HK-2 (cell line): ENCODE data around the gene MRPS18C.
"Not testable (repeated sequence)": the region's sequence is repeated elsewhere in the genome, so short reads cannot be mapped to it uniquely, and the experiment has no call there.

Experiments
- DNase-seq: peaks from one replicate; pipeline ENCODE4 v3.0.0-alpha.2; 2018; ENCODE audit not compliant: unreplicated experiment

MRPS18C gene

GRCh38 chr4:83496085-83496917 is 40.4 kb downstream of the MRPS18C start:
- not testable (repeated sequence) for DNase-seq

DNA sequence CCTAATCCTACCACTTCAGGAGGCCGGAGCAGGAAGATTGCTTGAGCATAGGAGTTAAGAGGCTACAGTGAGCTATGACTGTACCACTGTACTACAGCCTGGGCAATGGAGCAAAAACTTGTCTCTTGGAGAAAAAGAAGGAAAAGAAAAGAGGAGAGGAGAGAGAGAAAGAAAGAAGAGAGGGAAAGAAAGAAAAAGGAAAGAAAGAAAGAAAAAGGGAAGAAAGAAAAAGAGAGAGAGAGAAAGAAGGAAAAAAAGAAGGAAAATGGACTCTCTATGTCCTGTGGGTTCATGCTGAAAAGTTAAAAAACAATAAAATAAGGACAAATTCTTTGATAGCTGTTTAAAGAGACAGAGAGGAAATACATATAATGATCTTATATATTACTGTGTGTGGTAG is 42.3 kb downstream of the MRPS18C start:
- no peak for DNase-seq

DNA sequence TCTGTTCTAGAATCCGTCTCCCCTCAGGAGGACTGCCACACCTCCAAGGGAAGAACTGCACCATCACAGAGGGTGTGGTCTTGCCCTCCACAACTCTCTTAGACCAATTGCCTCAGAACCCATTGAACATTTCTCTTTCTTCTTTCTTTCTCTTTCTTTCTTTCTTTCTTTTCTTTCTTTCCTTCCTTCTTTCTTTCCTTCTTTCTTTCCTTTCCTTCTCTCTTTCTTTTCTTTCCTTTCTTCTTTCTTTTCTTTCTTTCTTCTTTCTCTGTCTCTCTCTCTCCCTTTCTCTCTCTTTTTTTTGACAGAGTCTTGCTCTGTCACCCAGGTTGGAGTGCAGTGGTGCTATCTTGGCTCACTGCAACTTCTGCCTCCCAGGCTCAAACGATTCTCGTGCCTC is 45.8 kb downstream of the MRPS18C start:
- DNase-seq = not testable (repeated sequence)

GRCh38 chr4:83503974-83504373 is 48.1 kb downstream of the MRPS18C start:
- DNase-seq = no peak

DNA sequence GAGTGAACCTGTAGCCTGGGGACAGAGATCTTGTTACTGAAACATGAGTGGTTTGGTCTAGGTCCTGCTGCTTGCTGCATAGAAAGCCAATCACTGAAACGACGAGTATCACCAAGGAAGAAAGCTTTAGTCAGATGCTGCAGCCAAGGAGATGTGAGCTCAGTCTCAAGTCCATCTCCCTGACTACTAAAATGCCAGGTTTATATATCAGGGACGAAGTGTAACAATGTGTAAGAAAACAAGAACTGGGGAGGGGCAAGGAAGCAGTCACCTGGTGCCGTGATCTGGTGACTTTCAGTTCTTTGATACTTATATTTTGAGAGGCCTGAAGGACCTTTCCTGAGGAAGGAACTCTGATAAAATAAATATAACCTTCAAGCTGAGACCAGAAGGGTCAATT is 48.6 kb downstream of the MRPS18C start:
- DNase-seq = no peak

- no peak for DNase-seq
Measured at GRCh38 chr4:83504996-83505395, 49.1 kb downstream of the MRPS18C start.

DNA sequence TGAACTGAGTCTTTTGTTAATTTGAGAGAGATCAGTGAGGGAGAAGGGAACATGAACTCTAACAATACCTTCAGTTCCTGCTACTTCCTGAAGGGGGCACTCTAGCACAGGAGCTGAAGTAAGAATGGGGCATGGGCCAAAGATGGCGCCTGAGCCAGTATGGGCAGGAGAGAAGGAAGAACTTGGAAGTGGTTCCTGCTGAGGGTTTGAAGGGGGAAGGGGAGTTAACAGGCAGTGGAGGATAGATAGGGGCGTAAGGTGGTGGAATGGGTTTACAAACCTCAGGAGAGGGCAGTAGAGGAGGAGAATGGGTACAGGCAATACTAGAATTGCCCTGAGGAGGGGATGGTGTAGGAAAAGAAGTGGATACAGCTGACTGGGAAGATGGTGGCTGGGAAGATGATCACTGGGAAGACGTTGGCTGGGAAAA is 53.3 kb downstream of the MRPS18C start:
- peak; percentile 54 for DNase-seq

DNA sequence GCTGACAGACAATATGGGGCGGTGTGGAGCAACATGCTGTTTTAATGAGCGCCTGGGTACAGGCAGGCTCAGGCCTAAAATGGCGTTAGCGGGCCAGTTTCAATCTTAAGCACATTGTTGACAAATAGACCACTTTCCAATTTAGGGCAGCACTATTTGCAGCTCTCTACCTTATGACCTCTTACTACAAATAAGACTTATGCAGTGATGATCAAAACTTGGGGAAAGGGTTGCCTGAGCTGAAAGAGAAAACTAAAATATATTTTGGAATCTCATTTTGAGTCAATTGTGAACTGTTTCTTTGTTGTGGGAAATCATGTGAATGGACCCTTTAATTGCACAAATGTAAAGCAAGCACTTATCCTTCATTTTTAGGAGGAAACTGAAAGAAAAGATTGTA is 54.6 kb downstream of the MRPS18C start:
- no peak for DNase-seq
